ENCODE results near the gene PLPP6. TPM values are rescaled to one million over a fixed set of nuclear protein-coding genes. Genes with fewer than 3 reads are reported as not detected.
"Not testable (repeated sequence)": the region's sequence is repeated elsewhere in the genome, so short reads cannot be mapped to it uniquely, and the experiment has no call there.

Gene PLPP6
- polyA plus RNA-seq, 3 donors from 2014 or later: 1.9 to 3.4 TPM; not detected in 1

- Mint-ChIP-seq H3K27ac (no peak overlapping the region), H3K9me3 (no peaks in the 10 kb centered on the region), H3K4me1 (no peaks in the 10 kb centered on the region), H3K4me3 (no peak overlapping the region), H3K36me3 (peaks cover 0 to 7% (median 0%) of the 10 kb centered on the region in 3 donors), H3K27me3 (ENCODE audit: low read depth in 3 of 3) (peaks cover 0 to 7% (median 5%) of the 10 kb centered on the region in 3 donors)
- DNase-seq: no peak
Measured at GRCh38 chr9:4642351-4642750, 19.7 kb upstream of the PLPP6 start.

GRCh38 chr9:4654084-4654483 lies 8.0 kb upstream of the PLPP6 start:
- DNase-seq: peak; percentile 2 to 63 (median 14)
- Mint-ChIP-seq H3K36me3 (peaks cover 0 to 23% (median 14%) of the 10 kb centered on the region in 3 donors), H3K4me1 (peaks cover 9 to 13% of the 10 kb centered on the region in 2 donors), H3K27ac (peak overlapping the region in 3 of 6 donors; percentile 11 to 76 (median 51)), H3K9me3 (no peaks in the 10 kb centered on the region), H3K27me3 (ENCODE audit: low read depth in 3 of 3) (peaks cover 3 to 22% (median 4%) of the 10 kb centered on the region in 3 donors), H3K4me3 (peak overlapping the region in 2 of 5 donors; percentile 38 to 71)

- peak overlapping the region in 4 of 6 donors; percentile 11 to 76 (median 34) for H3K27ac Mint-ChIP-seq
Measured at GRCh38 chr9:4654538-4654937, 7.6 kb upstream of the PLPP6 start.

GRCh38 chr9:4656196-4656595 lies 5.9 kb upstream of the PLPP6 start:
- not testable (repeated sequence) for DNase-seq, H3K9me3 Mint-ChIP-seq, H3K27ac Mint-ChIP-seq, H3K4me3 Mint-ChIP-seq
- H3K36me3 Mint-ChIP-seq: peaks cover 0 to 18% (median 9%) of the 10 kb centered on the region in 3 donors
- H3K27me3 Mint-ChIP-seq (ENCODE audit: low read depth in 3 of 3): peaks cover 4 to 16% (median 5%) of the 10 kb centered on the region in 3 donors
- peaks cover 11 to 13% of the 10 kb centered on the region in 2 donors for H3K4me1 Mint-ChIP-seq

More at GRCh38 chr9:4654538-4654937, 7.6 kb upstream of the PLPP6 start:
- peaks cover 3 to 22% (median 4%) of the 10 kb centered on the region in 3 donors for H3K27me3 Mint-ChIP-seq (ENCODE audit: low read depth in 3 of 3)
- H3K4me3 Mint-ChIP-seq: peak overlapping the region in 2 of 5 donors; percentile 22 to 71
- peaks cover 0 to 24% (median 14%) of the 10 kb centered on the region in 3 donors for H3K36me3 Mint-ChIP-seq
- H3K4me1 Mint-ChIP-seq: peaks cover 9 to 13% of the 10 kb centered on the region in 2 donors
- no peak for DNase-seq
- no peaks in the 10 kb centered on the region for H3K9me3 Mint-ChIP-seq

- Mint-ChIP-seq H3K27ac (no peak overlapping the region), H3K27me3 (ENCODE audit: low read depth in 3 of 3) (peaks cover 4 to 14% (median 4%) of the 10 kb centered on the region in 3 donors), H3K4me1 (peaks cover 15 to 18% of the 10 kb centered on the region in 2 donors)
Measured at GRCh38 chr9:4656621-4657020, 5.5 kb upstream of the PLPP6 start.

GRCh38 chr9:4657426-4658159 lies 4.5 kb upstream of the PLPP6 start:
- no peak for DNase-seq
- Mint-ChIP-seq H3K27ac (no peak overlapping the region), H3K4me1 (peaks cover 21 to 25% of the 10 kb centered on the region in 2 donors), H3K9me3 (peaks cover 0 to 1% (median 0%) of the 10 kb centered on the region in 6 donors), H3K36me3 (peaks cover 0 to 18% (median 9%) of the 10 kb centered on the region in 3 donors), H3K27me3 (ENCODE audit: low read depth in 3 of 3) (peaks cover 1 to 14% (median 7%) of the 10 kb centered on the region in 3 donors), H3K4me3 (no peak overlapping the region)

More at GRCh38 chr9:4656621-4657020, 5.5 kb upstream of the PLPP6 start:
- peaks cover 0 to 18% (median 9%) of the 10 kb centered on the region in 3 donors for H3K36me3 Mint-ChIP-seq
- DNase-seq: no peak
- peaks cover 0 to 1% (median 0%) of the 10 kb centered on the region in 6 donors for H3K9me3 Mint-ChIP-seq
- H3K4me3 Mint-ChIP-seq: no peak overlapping the region

GRCh38 chr9:4660665-4661064 lies 1.4 kb upstream of the PLPP6 start:
- not testable (repeated sequence) for H3K27me3 Mint-ChIP-seq (ENCODE audit: low read depth in 3 of 3); H3K9me3 Mint-ChIP-seq; DNase-seq
- peak overlapping the region in 1 of 6 donors; percentile 55 for H3K27ac Mint-ChIP-seq
- H3K4me3 Mint-ChIP-seq: peak overlapping the region in 1 of 5 donors; percentile 12
- H3K4me1 Mint-ChIP-seq: peaks cover 42 to 43% of the 10 kb centered on the region in 2 donors
- peaks cover 0 to 11% (median 3%) of the 10 kb centered on the region in 3 donors for H3K36me3 Mint-ChIP-seq

GRCh38 chr9:4661165-4661564 lies 929 bp upstream of the PLPP6 start:
- H3K4me1 Mint-ChIP-seq: peaks cover 47 to 48% of the 10 kb centered on the region in 2 donors
- DNase-seq: no peak
- peaks cover 0 to 11% (median 3%) of the 10 kb centered on the region in 3 donors for H3K36me3 Mint-ChIP-seq
- H3K27ac Mint-ChIP-seq: peak overlapping the region in 4 of 6 donors; percentile 93 to 97 (median 95)
- peak overlapping the region; percentile 94 to 99 (median 95) for H3K4me3 Mint-ChIP-seq
- H3K9me3 Mint-ChIP-seq: peaks cover 0 to 1% (median 0%) of the 10 kb centered on the region in 6 donors
- H3K27me3 Mint-ChIP-seq (ENCODE audit: low read depth in 3 of 3): peaks cover 3 to 8% (median 5%) of the 10 kb centered on the region in 3 donors

- H3K27me3 Mint-ChIP-seq (ENCODE audit: low read depth in 3 of 3): peaks cover 4 to 8% (median 5%) of the 10 kb centered on the region in 3 donors
- H3K36me3 Mint-ChIP-seq: peaks cover 0 to 9% (median 2%) of the 10 kb centered on the region in 3 donors
- H3K9me3 Mint-ChIP-seq: peaks cover 0 to 1% (median 0%) of the 10 kb centered on the region in 6 donors
- peak in 2 of 3 donors; percentile 3 to 25 for DNase-seq
- H3K4me3 Mint-ChIP-seq: peak overlapping the region; percentile 94 to 99 (median 95)
- H3K27ac Mint-ChIP-seq: peak overlapping the region; percentile 87 to 97 (median 94)
- H3K4me1 Mint-ChIP-seq: peaks cover 52% of the 10 kb centered on the region in 2 donors
Measured at GRCh38 chr9:4661611-4662010, 483 bp upstream of the PLPP6 start.

- H3K27me3 Mint-ChIP-seq (ENCODE audit: low read depth in 3 of 3): peaks cover 4 to 8% (median 5%) of the 10 kb centered on the region in 3 donors
- H3K9me3 Mint-ChIP-seq: peaks cover 0 to 1% (median 0%) of the 10 kb centered on the region in 6 donors
- peak in 2 of 3 donors; percentile 7 to 17 for DNase-seq
- H3K27ac Mint-ChIP-seq: peak overlapping the region; percentile 67 to 93 (median 81)
- peaks cover 55 to 56% of the 10 kb centered on the region in 2 donors for H3K4me1 Mint-ChIP-seq
- H3K36me3 Mint-ChIP-seq: peaks cover 0 to 4% (median 0%) of the 10 kb centered on the region in 3 donors
- H3K4me3 Mint-ChIP-seq: peak overlapping the region; percentile 89 to 97 (median 95)
Measured at GRCh38 chr9:4662989-4663792, 1.1 kb downstream of the PLPP6 start.

- Mint-ChIP-seq H3K27ac (peak overlapping the region in 2 of 6 donors; percentile 58 to 93), H3K4me3 (peak overlapping the region; percentile 89 to 97 (median 95))
- no peak for DNase-seq
Measured at GRCh38 chr9:4663956-4664355, 1.9 kb downstream of the PLPP6 start.

GRCh38 chr9:4665357-4665756 lies 3.3 kb downstream of the PLPP6 start:
- H3K27me3 Mint-ChIP-seq (ENCODE audit: low read depth in 3 of 3): peaks cover 3 to 14% (median 10%) of the 10 kb centered on the region in 3 donors

More at GRCh38 chr9:4663956-4664355, 1.9 kb downstream of the PLPP6 start:
- peaks cover 0 to 1% (median 0%) of the 10 kb centered on the region in 6 donors for H3K9me3 Mint-ChIP-seq
- H3K36me3 Mint-ChIP-seq: peaks cover 0 to 3% (median 0%) of the 10 kb centered on the region in 3 donors
- H3K4me1 Mint-ChIP-seq: peaks cover 55 to 56% of the 10 kb centered on the region in 2 donors
- H3K27me3 Mint-ChIP-seq (ENCODE audit: low read depth in 3 of 3): peaks cover 5 to 8% (median 8%) of the 10 kb centered on the region in 3 donors

More at GRCh38 chr9:4665357-4665756, 3.3 kb downstream of the PLPP6 start:
- DNase-seq: no peak
- peak overlapping the region; percentile 72 to 83 (median 76) for H3K4me3 Mint-ChIP-seq
- H3K27ac Mint-ChIP-seq: peak overlapping the region in 1 of 6 donors; percentile 24
- H3K36me3 Mint-ChIP-seq: peaks cover 0 to 3% (median 0%) of the 10 kb centered on the region in 3 donors
- H3K9me3 Mint-ChIP-seq: no peaks in the 10 kb centered on the region
- H3K4me1 Mint-ChIP-seq: peaks cover 55 to 56% of the 10 kb centered on the region in 2 donors

Data from immature natural killer cell (primary cell).